Kidney (tissue), 14 donors: ENCODE data around the gene SLC4A2. TPM values are rescaled to one million over a fixed set of nuclear protein-coding genes. Genes with fewer than 3 reads are reported as not detected.

Source experiments
- DNase-seq, 5 donors: peaks; one replicate each; pipeline ENCODE4 v3.0.0-alpha.2; 2013 to 2020
- FAIRE-seq: peaks from 2 replicates; lab custom pipeline; 2012; peaks lifted over from hg19 to GRCh38; lab: Jason Lieb, UNC
- H3K27ac ChIP-seq, 2 donors: one replicate each; pipeline ENCODE4 v1.7.0; 2013; ENCODE audit warnings: low read depth in 2 of 2, low read length in 2 of 2, inconsistent platforms in 1 of 2
- H3K27me3 ChIP-seq: one replicate; pipeline ENCODE4 v1.7.1; 2013; ENCODE audit warnings: low read length, inconsistent platforms; ENCODE audit not compliant: control insufficient read depth, insufficient read depth
- H3K36me3 ChIP-seq, 3 donors: one replicate each; pipeline versions ENCODE4 v1.7.0 to v1.7.1; 2013; ENCODE audit warnings: low read length in 3 of 3, control low read depth in 1 of 3, inconsistent platforms in 1 of 3; ENCODE audit not compliant: insufficient read depth in 3 of 3, control insufficient read depth in 2 of 3
- H3K4me1 ChIP-seq, 3 donors: one replicate each; pipeline versions ENCODE4 v1.7.0 to v1.7.1; 2013; ENCODE audit warnings: low read length in 3 of 3, inconsistent platforms in 1 of 3, low read depth in 1 of 3; ENCODE audit not compliant: control insufficient read depth in 2 of 3, insufficient read depth in 2 of 3
- H3K4me3 ChIP-seq, 3 donors: one replicate each; pipeline versions ENCODE4 v1.7.0 to v1.8.1; 2013; ENCODE audit warnings: low read length in 3 of 3, control low read depth in 1 of 3, inconsistent platforms in 1 of 3
- H3K9ac ChIP-seq, 3 donors: one replicate each; pipeline versions ENCODE4 v1.7.0 to v1.7.1; 2013; ENCODE audit warnings: low read length in 3 of 3, control low read depth in 1 of 3, inconsistent platforms in 1 of 3
- H3K9me3 ChIP-seq, 3 donors: one replicate each; pipeline versions ENCODE4 v1.7.0 to v1.7.1; 2013; ENCODE audit warnings: low read length in 3 of 3, control low read depth in 1 of 3, inconsistent platforms in 1 of 3; ENCODE audit not compliant: control insufficient read depth in 2 of 3, insufficient read depth in 1 of 3
- intact Hi-C: fragments of 100-400 bp; cut with DNase I; formaldehyde crosslinking; loops from one replicate; pipeline ENCODE4 v1.11.1; 2022
- polyA plus RNA-seq: library from polyadenylated mRNA; stranded (reverse); fragments of 350-450 nt; fragmentation: Illumina TruSeq; extraction: RNeasy Lipid Tissue Mini Kit (QIAGEN cat#74804); gene quantifications from one replicate; pipeline ENCODE4 v1.2.3, GENCODE V29; 2014; ENCODE audit warnings: low read depth, low replicate concordance; ENCODE audit not compliant: insufficient read depth
- total RNA-seq: library from RNA; stranded (reverse); fragmentation: NEBNext Ultra II Directional; extraction: Animal tissue kit (Norgen Biotek cat#: 25700); gene quantifications from one replicate; pipeline ENCODE4 v1.2.1, GENCODE V29; 2021
- TF ChIP-seq, protein P1 (sequence below): IDR thresholded peaks from 3 replicates; pipeline ENCODE4 v1.5.1; 2012; ENCODE audit warnings: mild to moderate bottlenecking, moderate library complexity, borderline replicate concordance; ENCODE audit not compliant: insufficient read depth; ENCODE audit errors: extremely low read depth
- donor health status: control.
- donor health status: control.
- donor health status: control.
- donor health status: control.
- donor health status: control.
- donor health status: DM: yes; HTN: yes; CAD: no.
- donor health status: Normal renal cell carcinoma (clear cell type).

SLC4A2 gene
- total and polyA plus RNA-seq, 2 donors from 2014 or later, result 104 to 150 TPM

DNA sequence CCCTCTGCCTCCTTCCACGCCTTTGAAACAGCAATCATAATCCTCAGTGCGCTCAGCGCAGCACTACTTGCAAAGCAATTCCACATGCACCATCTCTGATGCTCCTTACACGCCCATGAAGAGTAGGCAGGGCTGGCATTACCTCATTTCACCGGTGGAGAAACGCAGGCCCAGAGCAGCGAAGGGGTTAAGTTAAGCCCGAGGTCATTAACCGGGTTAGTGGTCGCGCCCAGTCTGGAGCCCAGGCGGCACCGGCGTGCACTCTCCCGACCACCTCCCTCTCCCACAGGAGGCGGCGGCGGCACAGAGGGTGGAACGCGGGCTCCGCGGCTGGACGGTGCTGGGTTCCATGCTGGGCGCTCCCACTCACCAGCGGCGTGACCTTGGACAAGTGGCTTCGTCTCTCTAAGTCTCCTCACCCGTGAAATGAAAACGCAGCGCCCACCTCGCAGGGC is 20.7 kb downstream of the SLC4A2 start:
- FAIRE-seq (no peak), DNase-seq (peak in 3 of 5 donors; percentile 25 to 77 (median 51))
- H3K36me3 ChIP-seq, result peaks cover 0 to 5% (median 3%) of the 10 kb centered on the region in 3 donors
- H3K27ac ChIP-seq, result peak overlapping the region; percentile 82 to 88
- H3K9me3 ChIP-seq, result no peaks in the 10 kb centered on the region
- H3K9ac ChIP-seq, result peak overlapping the region; percentile 60 to 91 (median 61)
- TF ChIP-seq, protein P1, sequence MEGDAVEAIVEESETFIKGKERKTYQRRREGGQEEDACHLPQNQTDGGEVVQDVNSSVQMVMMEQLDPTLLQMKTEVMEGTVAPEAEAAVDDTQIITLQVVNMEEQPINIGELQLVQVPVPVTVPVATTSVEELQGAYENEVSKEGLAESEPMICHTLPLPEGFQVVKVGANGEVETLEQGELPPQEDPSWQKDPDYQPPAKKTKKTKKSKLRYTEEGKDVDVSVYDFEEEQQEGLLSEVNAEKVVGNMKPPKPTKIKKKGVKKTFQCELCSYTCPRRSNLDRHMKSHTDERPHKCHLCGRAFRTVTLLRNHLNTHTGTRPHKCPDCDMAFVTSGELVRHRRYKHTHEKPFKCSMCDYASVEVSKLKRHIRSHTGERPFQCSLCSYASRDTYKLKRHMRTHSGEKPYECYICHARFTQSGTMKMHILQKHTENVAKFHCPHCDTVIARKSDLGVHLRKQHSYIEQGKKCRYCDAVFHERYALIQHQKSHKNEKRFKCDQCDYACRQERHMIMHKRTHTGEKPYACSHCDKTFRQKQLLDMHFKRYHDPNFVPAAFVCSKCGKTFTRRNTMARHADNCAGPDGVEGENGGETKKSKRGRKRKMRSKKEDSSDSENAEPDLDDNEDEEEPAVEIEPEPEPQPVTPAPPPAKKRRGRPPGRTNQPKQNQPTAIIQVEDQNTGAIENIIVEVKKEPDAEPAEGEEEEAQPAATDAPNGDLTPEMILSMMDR, result no peak
- intact Hi-C loops, result no loop called here
- no peaks in the 10 kb centered on the region for H3K27me3 ChIP-seq
- peaks cover 0 to 40% (median 6%) of the 10 kb centered on the region in 3 donors for H3K4me1 ChIP-seq
- H3K4me3 ChIP-seq, result peak overlapping the region; percentile 79 to 91 (median 89)

DNA sequence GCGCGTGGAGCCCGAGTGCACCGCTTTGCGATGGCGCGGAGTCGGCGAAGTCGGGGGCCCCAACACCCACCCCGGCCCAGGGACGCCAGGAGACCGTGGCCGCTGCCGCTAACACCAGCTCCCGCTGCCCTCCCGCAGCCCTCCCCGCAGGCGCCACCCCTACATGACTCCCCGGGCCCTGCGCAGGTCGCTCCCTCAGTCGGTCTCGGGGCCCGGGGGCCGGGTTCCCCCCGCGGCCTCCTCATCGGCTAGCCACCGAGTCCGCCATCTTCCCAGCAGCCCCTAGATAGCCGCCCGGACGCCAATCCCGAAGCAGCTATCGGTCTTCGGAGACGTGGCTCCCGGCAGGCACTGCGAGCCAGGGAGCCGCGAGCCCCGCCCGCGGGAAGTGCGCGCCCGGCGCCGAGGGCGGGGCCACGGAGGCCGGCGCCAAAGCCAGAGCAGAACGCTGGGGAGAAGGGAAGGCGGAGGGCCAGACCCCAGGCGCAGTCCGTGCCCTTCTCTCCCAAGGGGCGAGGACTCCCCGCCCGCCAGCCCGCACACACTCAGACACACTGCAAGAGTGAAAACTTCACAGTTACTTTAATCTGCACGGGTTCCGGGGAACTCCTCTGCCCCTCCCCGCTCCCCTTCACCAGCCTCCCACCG is 21.3 kb downstream of the SLC4A2 start, which contains the start of gene FASTK:
Gene FASTK (minus strand): TSS at position 288 of the 648 bp plus-strand sequence. CDS start 43 bp downstream, at position 245.
- TF ChIP-seq, protein P1, result no peak
- H3K36me3 ChIP-seq, result peaks cover 0 to 3% (median 2%) of the 10 kb centered on the region in 3 donors
- intact Hi-C loops, result no loop called here
- FAIRE-seq (no peak), DNase-seq (peak; percentile 92 to 98 (median 95))
- H3K4me1 ChIP-seq, result peaks cover 0 to 43% (median 6%) of the 10 kb centered on the region in 3 donors
- no peaks in the 10 kb centered on the region for H3K9me3 ChIP-seq
- H3K27me3 ChIP-seq, result no peaks in the 10 kb centered on the region
- H3K27ac ChIP-seq, result peak within 1 kb of the TSS; percentile 85 to 88
- H3K9ac ChIP-seq, result peak within 1 kb of the TSS; percentile 60 to 91 (median 61)
- peak within 1 kb of the TSS; percentile 79 to 91 (median 89) for H3K4me3 ChIP-seq

- Histone ChIP-seq H3K9ac (peak overlapping the region in 2 of 3 donors; percentile 24 to 91), H3K4me3 (peak overlapping the region; percentile 36 to 91 (median 38)), H3K9me3 (no peaks in the 10 kb centered on the region), H3K4me1 (peaks cover 0 to 47% (median 6%) of the 10 kb centered on the region in 3 donors), H3K27me3 (no peaks in the 10 kb centered on the region), H3K27ac (peak overlapping the region; percentile 85 to 88), H3K36me3 (peaks cover 0 to 2% (median 0%) of the 10 kb centered on the region in 3 donors)
- FAIRE-seq (no peak), DNase-seq (peak in 4 of 5 donors; percentile 20 to 83 (median 46))
- intact Hi-C loops, result no loop called here
- TF ChIP-seq, protein P1, result no peak
These were observed 22.0 kb downstream of the SLC4A2 start for GRCh38 chr7:151081170-151082101.
